ENCODE data around the gene DGLUCY. TPM values are rescaled to one million over a fixed set of nuclear protein-coding genes. Genes with fewer than 3 reads are reported as not detected.
A peak's percentile ranks its signal among the peaks of the same experiment; 100 is the strongest.
"Not testable (repeated sequence)": the region's sequence is repeated elsewhere in the genome, so short reads cannot be mapped to it uniquely, and the experiment has no call there.

Gene DGLUCY
- polyA plus RNA-seq, 5 donors = 53.0 to 71.5 (median 59.0) TPM

DNA sequence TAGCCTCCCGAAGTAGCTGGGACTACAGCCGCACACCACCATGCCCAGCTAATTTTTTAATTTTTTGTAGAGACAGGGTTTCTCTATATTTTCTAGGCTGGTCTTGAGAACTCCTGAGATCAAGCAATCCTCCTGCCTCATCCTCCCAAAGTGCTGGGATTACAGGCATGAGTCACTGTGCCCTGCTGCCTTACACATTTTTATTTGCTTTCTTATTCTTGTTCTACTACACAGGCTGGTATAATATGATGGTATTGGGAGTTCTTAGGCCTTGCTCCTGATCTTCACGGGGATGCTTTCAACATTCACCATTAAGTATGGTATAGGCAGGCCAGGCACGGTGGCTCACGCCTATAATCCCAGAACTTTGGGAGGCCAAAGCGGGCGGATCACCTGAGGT is 21.2 kb downstream of the DGLUCY start:
- no peak for DNase-seq

DNA sequence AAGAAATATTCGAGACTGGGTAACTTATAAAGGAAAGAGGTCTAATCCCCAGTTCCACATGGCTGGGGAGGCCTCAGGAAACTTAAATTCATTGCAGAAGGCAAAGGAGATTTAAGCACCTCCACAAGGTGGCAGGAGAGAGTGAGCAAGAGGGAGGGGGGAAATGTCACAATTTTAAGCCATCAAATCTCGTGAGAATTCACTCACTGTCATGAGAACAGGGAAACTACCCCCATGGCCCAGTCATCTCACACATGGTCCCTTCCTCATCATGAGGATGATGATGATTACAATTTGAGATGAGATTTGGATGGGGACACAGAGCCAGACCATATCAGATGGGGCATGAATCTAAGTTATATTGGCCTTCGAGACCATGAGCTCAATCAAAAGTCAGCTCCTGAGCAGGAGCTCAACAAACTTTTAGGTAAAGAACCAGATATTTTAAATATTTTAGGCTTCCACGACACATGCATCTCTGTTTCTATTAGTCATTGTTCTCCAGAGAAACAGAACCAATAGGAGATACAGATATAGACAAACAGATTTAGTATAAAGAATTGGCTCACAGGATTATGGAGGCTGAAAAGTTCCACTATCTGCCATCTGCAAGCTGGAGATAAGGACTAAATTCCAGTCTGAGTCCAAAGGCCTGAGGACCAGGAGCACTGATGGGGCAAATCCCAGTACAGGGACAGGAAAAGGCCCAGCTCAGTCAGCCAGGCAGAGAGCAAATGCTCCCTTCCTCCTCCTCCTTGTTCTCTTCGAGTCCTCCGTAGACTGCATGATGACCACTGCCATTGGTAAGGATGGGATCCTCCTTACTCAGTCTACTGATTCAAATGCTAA is 24.9 kb downstream of the DGLUCY start:
- DNase-seq = no peak

DNA sequence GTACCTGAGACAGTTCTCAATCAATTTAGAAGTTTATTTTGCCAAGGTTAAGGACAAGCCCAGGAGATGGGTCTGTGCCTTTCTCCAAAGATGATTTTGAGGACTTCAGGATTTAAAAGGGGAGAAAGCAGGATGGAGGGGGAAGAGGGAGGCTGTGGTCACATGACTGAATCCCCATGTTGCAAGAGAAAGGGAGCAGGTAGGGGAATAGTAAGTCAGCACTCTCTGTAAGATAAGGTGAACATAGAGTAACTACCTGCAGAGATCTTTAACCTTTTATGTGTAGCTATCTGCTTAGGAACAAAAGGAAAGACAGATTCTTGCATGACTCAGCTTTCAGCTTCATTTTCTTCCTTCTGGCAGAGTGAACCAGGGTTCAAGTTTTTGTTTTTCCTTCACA is 25.9 kb downstream of the DGLUCY start:
- no peak for DNase-seq

DNA sequence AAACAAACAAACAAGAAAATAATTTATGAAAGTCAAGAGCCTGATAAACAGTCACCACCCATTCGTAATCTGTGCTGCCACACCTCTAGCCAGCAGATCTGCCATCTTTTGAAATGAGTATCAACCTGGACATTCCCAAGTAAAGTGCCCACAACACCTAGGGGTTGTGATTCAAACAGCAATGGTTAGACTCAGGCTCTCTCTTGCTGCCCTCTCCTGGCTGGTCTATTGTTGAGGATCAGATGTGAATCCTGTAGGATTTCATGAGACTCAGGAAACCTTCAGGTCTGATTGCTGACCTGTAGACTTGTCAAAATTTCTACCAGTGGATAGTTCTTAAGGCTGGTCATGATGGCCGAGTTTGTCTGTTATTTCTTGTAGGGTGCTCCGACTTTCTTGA is 26.8 kb downstream of the DGLUCY start:
- no peak for DNase-seq

DNA sequence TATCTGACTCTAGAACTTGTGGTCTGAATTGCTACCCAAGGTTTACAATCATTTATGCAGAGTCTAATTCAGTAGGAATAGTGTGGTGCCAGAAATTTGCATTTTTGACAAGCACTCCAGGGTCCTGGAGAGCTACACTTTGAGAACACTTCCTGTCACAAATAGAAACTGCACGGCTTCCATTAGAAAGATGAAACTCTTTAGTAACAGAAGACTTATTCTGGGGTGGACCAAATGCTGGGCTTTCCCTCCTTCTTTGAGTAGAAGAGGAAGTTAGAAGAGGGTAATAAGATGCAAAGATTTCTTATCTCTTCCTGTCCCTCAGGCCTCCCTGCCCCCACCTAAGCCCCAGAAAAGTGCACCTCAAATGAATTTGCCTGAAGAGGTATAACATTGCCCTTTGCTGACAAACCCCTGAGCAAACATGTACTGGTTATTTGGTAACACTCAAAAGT is 28.4 kb downstream of the DGLUCY start:
- no peak for DNase-seq

DNA sequence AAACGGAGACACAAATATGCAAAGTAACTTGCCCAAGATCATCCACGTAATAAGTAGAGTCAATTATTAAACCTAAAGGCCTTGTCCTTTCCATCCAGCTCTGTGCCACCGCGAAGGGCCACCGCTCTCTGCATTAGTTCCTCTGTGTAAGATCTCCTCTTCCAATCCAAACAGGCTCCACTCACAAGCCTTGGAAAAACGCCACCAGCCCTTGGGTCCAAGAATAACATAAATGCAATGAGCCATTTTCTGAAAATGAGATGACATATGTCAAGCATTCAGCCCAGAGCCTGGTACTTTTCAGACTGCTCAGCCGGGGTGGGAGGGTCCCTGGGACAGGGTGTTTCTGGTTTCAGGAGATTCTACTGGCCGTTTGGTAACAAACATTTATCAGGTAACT is 30.0 kb downstream of the DGLUCY start:
- peak in 1 of 2 donors; percentile 15 for DNase-seq

DNA sequence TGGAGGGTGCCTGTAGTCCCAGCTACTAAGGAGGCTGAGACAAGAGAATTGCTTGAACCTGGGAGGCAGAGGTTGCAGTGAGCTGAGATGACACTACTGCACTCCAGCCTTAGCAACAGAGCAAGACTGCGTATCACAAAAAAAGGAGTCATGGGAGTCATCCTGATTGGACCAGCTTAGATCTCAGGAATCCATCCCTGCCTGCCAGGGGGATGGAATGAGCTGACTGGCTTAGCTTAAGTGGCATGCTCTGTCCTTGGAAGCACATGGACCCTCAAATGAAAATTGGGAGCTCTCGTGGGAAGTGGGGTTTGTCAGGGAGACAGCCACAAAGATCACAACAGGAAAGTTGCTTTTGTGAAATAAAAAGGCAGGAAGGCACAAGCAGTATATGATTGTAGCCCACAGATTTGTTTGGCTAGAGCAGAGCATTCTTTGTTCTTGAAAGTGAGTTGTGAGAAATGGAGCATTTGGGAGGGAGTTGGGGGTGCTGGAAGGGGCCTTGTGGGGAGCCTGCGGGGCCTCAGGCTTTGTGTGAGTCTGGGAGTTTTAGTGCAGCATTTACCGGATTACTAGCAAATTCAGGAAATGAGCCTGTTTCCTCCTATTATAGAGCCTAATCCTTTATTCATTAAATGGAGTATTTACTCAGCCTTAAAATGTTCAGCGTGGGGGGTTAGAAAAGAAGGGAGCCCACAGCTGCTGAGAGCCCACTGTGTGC is 30.7 kb downstream of the DGLUCY start:
- no peak for DNase-seq

DNA sequence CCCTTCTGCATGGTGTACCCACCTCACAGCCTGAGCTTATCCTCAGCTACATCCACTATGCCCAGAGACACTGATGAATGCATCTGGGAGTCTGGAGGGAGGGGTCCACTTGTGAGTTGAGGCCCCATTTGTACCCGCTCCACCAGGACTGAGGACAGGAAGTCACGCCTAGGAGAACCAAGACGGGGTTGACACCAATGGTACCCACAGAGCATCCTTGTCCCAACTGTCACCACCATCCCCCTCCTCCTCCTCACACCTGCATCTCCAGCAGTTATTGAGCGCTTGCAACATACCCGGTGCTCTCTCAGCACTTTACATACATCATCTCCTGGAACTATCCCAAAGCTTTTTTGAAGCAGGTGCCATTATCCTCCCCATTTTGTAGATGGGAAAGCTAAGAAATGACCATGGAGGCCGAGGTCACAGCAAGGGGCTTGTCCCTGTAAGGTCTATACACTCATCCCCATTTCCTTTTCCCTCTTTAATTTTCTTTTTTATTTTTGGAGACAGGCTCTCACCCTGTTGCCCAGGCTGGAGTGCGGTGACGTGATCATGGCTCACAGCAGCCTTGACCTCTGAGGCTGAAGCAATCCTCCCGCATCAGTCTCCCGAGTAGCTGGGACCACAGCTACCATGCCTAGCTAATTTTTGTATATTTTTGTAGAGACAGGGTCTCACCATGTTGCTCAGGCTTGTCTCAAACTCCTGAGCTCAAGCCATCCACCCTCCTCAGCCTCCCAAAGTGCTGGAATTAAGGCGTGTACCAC is 31.7 kb downstream of the DGLUCY start:
- no peak for DNase-seq

DNA sequence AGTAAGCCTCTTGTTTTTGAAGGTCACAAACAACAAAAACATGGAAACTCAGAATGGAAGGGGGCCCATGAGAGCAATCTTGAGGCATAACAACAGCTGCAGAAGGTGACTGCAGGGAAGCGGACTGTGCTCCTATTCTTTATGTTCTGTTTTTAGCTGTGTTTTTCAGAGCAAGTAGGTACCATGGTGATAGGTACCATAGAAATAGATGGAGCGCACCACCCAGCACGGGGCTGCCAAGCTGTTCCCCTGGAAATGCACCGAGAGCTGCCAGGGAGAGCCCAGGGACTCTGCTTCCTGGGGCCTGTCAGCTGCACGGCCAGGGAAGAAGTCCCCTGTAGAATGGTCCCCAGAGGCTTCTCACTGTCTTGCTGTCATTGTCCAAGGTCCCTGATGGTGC is 32.8 kb downstream of the DGLUCY start:
- DNase-seq = no peak

DNA sequence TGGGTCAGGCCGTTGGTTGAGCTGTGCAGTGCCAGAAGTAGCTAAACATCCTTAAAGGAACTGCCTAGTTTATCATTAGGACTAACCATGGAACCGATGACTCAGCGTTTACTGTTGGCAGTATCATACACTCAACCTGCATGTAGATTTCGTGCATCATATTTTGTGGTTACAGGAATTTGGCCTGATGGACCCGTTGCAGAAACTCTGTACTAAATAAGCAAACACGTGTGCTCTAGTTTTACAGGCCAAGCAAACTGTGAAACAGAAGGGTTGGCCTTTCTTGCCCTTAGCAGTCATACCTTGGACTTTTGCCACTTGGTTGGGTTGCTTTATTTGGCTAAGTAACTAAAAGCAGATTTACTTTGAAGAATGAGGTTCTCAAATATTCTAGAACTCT is 35.6 kb downstream of the DGLUCY start:
- peak in 1 of 2 donors; percentile 30 for DNase-seq

DNA sequence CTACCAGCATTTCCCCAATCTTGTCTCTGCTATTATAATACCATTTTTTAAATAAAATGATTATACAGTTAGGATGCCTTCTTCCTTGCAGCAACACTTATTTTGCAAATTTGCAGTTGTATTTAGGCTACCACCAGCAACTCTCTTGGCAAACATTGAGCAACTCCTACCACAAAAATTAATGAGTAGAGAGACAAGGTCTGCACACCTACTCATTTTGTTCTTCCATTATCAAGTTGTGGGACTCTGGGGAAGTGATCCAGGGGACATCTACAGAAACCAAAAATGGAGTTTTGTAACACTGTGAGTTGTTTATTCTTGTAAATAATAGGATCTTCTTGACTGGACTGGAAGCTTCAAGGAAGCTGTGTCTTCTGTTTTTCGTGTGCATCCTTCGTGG is 38.6 kb downstream of the DGLUCY start:
- no peak for DNase-seq

DNA sequence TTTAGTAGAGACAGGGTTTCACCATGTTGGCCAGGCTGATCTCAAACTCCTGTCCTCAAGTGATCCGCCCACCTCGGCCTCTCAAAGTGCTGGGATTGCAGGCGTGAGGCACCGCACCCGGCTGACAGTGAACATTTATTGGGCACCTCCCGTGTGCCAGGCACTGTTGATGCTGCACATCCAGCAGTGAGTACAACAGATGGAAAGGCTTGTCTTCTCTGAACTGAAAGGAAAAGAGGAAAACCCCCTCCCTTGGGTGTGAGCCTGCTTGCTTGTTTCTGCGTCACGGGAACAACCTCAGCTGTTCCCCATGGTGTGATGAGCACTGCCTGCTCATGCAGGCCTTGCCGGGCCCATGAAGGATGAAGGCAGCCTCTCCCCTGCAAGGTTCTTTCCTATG is 39.5 kb downstream of the DGLUCY start:
- no peak for DNase-seq

DNA sequence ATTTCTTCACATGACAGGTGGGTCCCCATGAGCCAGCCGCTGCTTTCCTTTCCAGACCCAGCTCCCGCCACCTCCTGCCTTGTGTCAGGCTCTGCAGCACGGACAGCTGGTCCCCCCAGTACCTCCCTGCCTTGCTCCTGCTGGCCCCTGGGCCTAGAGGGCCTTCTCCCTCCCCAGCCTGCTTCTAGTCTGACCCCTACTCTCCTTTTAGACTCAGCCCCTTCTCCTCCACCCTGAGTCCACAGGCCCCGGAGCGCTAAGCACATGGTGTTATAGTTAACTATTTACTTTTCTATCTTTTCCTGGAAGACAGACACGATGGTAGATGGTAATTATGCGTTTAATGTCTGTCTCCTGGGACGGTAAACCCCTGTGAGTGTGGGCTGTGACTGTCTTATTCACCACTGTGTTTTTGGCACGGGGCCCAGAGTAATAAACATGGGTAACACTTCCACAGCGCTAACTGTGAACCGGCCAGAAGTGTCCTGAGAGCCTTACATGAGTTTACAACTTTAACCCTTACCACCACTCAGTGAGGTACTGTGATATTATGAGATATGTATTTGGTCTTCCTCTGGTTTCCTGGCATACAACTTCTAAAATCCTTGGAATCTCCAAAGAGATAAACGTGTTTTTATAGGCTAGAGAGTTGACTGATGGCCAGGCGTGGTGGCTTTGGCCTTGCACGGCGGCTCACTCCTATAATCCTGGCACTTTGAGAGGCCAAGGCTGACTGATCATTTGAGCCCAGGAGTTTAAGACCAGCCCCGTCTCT is 41.2 kb downstream of the DGLUCY start:
- DNase-seq = no peak

DNA sequence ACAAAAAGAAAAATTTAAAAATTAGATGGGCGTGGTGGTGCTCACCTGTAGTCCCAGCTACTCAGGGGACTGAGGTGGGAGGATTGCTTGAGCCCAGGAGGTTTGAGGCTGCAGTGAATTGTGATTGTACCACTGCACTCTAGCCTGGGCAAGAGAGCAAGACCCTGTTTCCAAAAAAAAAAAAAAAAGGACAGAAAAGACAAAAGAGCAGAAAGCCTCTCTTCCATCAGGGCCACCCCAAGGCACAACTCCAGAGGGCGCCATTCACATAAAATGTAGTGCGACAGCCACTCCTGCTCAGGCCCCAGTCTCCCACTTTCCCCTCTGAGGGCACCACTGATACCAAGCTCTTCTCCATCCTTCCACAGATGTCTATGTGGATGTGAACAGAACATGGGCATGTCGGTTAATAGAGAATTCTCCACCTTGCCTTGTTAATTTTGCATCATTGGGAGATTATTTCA is 41.8 kb downstream of the DGLUCY start:
- DNase-seq = no peak

DNA sequence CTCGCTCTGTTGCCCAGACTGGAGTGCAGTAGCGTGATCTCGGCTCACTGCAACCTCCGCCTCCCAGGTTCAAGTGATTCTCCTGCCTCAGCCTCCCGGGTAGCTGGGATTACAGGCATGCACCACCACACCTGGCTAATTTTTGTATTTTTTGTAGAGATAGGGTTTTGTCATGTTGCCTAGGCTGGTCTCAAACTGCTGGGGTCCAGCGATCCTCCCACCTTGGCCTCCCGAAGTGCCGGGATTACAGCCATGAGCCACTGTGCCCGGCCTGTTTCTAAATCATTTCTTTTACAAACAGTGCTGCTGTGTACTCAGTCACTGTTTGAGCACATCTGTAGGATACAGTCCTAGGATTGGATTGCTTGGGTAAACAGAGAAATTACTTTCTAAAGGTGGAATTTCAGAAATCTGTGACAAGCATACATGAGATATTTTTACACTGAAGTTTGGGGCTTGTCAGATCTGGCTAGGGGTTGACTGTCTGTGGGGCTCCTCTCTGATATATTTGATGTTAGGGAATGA is 42.3 kb downstream of the DGLUCY start:
- not testable (repeated sequence) for DNase-seq

DNA sequence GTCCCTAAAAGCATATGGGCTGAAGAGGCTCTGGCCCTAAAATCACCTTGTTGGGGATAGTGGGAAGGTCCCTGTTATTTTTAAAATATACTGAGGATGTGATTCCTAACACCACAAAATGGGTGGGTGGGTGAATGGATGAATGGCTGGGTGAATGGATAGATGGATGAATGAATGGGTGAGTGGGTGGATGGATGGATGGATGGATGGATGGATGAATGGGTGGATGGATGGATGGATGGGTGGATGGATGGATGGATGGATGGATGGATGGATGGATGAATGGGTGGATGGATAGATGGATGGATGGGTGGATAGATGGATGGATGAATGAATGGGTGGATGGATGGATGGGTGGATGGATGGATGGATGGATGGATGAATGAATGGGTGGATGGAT is 43.0 kb downstream of the DGLUCY start:
- DNase-seq = not testable (repeated sequence)

DNA sequence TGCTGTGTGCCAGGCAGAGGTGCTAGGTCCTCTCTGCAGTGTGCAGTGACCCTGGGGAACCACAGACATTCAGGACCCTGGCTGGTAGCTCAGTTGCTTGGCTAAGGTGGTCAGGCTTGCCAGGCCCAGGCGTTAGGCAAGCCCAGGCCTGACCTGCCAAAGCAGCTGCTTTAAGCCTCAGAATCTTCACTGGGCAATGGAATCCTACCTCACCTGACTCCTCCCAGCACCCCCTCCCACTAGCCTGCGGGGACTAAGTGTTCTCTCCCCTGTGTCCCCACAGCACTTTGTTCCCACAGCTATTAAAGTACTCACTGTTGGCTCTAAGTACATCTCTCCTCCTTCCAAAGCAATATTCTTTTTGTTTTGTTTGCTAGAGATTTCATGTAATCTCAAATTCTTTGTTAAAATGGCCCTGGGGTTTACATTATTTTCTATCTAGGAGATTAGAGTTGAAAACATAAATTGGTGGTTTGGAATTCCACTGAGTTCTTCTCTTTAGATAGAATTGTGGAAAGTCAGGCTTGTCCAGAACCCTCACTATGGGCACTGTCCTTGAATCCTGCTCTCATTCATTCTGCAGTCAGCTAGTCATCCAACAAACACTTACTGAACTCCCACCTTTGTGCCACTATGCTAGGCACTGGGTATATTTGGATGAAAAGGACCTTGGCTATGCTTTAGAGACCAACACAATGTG is 44.4 kb downstream of the DGLUCY start:
- DNase-seq = no peak

DNA sequence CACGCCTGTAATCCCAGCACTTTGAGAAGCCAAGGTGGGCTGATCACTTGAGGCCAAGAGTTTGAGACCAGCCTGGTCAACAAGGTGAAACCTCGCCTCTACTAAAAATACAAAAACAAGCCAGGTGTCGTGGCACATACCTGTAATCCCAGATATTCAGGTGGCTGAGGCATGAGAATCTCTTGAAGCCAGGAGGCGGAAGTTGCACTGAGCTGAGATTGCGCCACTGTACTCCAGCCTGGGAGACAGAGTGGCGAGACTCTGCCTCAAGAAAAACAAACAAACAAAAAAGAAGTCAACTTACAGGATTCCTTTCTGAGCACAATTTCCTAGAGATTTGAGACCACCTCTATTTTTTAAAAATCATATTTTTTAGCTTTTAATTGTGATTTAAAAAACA is 45.3 kb downstream of the DGLUCY start:
- no peak for DNase-seq

DNA sequence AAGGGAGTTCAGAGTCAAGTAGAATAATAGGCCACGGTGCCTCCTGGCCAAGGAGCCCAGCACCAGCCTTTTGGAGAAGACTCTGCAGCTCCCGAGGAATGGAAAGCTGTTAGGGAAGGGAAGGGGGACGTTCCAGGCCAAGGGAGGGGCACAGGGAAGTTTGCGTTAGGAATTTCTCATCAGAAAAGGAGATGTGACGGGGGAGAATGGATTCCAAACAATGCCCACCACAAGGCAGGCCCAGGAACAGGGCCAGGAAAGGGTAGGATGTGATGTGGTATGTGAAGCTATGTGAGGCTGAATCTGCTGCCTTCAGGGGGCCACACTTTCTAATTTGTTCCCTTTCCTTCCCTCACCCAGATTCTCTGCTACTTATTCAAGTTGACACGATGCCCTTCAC is 46.0 kb downstream of the DGLUCY start:
- no peak for DNase-seq

DNA sequence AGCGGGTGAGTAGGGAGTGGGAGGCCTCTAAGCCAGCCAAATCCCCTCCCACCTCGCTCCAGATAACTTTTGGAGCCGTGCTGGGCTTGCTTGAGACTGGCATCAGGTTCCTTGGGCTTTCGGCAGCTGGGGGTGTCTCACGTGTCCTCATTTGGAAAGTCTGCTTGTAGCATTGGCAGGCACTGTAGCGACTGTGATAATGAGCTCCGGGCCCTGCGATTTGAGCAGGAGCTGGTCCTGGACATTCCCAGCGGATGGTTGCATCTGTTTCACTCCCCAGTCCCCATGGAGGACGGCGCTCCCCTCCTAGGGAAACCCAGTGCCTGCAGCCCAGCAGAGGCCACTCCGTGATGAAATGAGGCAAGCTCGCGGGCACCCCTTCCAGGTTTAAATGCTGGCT is 49.4 kb downstream of the DGLUCY start:
- no peak for DNase-seq

DNA sequence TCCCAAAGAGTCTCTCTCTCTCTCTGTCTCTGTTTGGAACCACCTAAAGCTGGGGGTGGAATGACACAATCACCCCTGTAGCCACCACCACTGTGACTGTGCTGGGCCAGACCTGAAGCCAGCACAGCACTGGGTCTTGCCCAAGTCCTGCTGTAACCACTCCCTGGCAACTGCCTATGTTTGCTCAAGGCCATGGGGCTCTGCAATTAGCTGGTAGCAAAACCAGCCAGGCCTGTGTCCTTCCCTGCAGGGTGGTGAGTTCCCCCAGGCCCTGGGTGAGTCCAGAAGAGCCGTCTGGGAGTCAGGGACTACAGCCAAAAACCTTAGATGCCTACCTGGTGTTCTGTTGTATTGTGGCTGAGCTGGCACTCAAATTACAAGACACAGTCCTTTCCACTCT is 50.8 kb downstream of the DGLUCY start:
- DNase-seq = no peak
